HG02759 (cell line): Measurements from ENCODE around the gene PPP1R1A.

Experiments used
- ATAC-seq: cut with Tn5 transposase; IDR thresholded peaks from one replicate; pipeline ENCODE4 v1.9.1; 2021; ENCODE audit warnings: mild to moderate bottlenecking, moderate library complexity; ENCODE audit not compliant: unreplicated experiment

PPP1R1A gene

DNA sequence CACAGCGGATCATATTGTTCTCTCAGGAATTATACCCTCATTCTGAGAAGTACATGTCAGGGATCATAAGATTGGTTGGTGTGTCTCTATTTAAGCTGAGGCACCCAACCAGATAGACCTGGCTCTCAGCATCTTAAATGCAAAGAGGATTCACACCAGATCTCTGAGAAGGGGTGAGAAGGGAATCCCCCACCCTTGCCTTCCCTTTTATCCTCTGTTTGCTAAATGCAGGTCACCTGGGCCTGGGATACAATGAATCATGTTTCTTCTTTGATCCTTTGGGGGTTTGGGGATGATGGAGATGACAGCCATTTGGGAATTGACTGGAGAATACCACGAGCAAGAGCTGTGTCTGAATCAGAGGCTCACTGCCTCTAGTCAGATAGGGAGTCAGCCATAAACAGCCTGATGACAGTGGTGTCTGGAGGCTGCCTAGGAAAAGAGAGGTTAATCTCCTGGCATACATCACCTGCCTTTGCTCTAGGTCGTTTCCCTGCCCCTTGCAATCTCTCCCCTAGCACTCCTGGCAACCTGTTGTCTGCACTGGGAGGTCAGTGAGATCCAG, 50.2 kb downstream of the PPP1R1A start:
- ATAC-seq = no peak

DNA sequence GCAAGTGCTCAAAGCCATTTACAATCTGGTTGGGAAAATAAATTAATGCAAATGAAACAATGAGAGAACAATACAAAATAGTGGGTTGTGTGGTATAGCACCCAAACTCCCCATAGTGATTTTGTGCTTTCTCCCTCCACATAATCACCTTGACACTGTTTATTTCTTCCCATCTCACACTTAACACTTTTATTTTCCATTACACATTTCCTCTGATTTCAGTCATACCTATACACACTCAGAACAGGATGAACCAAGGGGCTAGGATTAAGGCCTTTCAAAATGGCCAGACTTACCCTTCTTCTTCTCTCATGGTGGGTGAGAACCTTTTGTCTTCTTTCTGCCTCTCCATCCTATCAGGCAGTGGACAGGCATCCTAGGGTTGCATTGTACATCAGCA, 53.0 kb downstream of the PPP1R1A start:
- no peak for ATAC-seq

- ATAC-seq = no peak
These were observed 58.9 kb downstream of the PPP1R1A start for GRCh38 chr12:54529581-54529980.
